Kidney (tissue), 2 donors: Measurements from ENCODE around the gene NXT2. TPM values are rescaled to one million over a fixed set of nuclear protein-coding genes. Genes with fewer than 3 reads are reported as not detected.

Experiments
- polyA plus RNA-seq: library from polyadenylated mRNA; stranded (reverse); fragments of 350-450 nt; fragmentation: Illumina TruSeq; extraction: RNeasy Lipid Tissue Mini Kit (QIAGEN cat#74804); gene quantifications from one replicate; pipeline ENCODE4 v1.2.3, GENCODE V29; 2014; ENCODE audit warnings: low read depth, low replicate concordance; ENCODE audit not compliant: insufficient read depth
- total RNA-seq: library from RNA; stranded (reverse); fragmentation: NEBNext Ultra II Directional; extraction: Animal tissue kit (Norgen Biotek cat#: 25700); gene quantifications from one replicate; pipeline ENCODE4 v1.2.1, GENCODE V29; 2021
- donor health status: DM: yes; HTN: yes; CAD: no.

The NXT2 gene
- total and polyA plus RNA-seq, 2 donors from 2014 or later = 4.7 to 8.1 TPM

Other genes with a start within 250 kb of the NXT2 start
- gene GUCY2F, start 54.8 kb upstream of the NXT2 start, total RNA-seq = not detected
- not detected for gene GUCY2F, start 54.8 kb upstream of the NXT2 start, polyA plus RNA-seq
- gene KCNE5, start 88.3 kb downstream of the NXT2 start, total RNA-seq = 0.44 TPM
- not detected for gene KCNE5, start 88.3 kb downstream of the NXT2 start, polyA plus RNA-seq
- 205 TPM for gene ACSL4, start 196.4 kb downstream of the NXT2 start, total RNA-seq
- 34.0 TPM for gene ACSL4, start 196.4 kb downstream of the NXT2 start, polyA plus RNA-seq